HepG2 (cell line): ENCODE results near the gene MYO15A. TPM values are rescaled to one million over a fixed set of nuclear protein-coding genes. Genes with fewer than 3 reads are reported as not detected.

Experiments used
- ATAC-seq: fragments of 200-7000 bp; cut with Tn5 transposase; 3 replicates; pipeline ENCODE4 v1.9.1; 2020; ENCODE audit warnings: mild to moderate bottlenecking, moderate library complexity
- BruUV-seq: library from RNA; stranded (reverse); fragments of 400-500 nt; replicated peaks from 2 replicates; lab custom pipeline; 2021; lab: Mats Ljungman, UMichigan
- CTCF ChIA-PET: fragments of 300-600 bp; formaldehyde crosslinking; extraction: SDS; loops from one replicate; lab custom pipeline; 2021; ENCODE audit warnings: low total read pairs, inconsistent platforms, low intra/inter-chr PET ratio; lab: Yijun Ruan, JAX
- POLR2A ChIA-PET: fragments of 350-600 bp; sonication (Branson Sonifier 250); formaldehyde crosslinking; loops from one replicate; lab custom pipeline; 2020; ENCODE audit warnings: antibody characterized with exemption, inconsistent platforms; lab: Yijun Ruan, JAX
- DNase-seq: peaks from one replicate; pipeline ENCODE4 v3.0.0-alpha.2; 2015; ENCODE audit warnings: low spot score
- FAIRE-seq: peaks from 3 replicates; lab custom pipeline; 2011; peaks lifted over from hg19 to GRCh38; lab: Jason Lieb, UNC
- H2AFZ ChIP-seq: one replicate; pipeline ENCODE4 v1.6.1; 2011; ENCODE audit warnings: low read length, inconsistent platforms
- H3K27ac ChIP-seq: fragments of 300-600 bp; 3 replicates; pipeline ENCODE4 v1.8.0; 2011; ENCODE audit warnings: mixed run types, mild to moderate bottlenecking, mixed read lengths, low read length, inconsistent platforms; ENCODE audit not compliant: insufficient read depth; ENCODE audit errors: extremely low read length
- H3K27me3 ChIP-seq, 2 experiments: fragments of 200-600 bp in 1 of 2; 2 replicates in 1 of 2; 3 replicates in 1 of 2; pipeline versions ENCODE4 v1.6.0 to v1.8.0; 2011; ENCODE audit warnings: low read length in 2 of 2, mild to moderate bottlenecking in 2 of 2, moderate library complexity in 2 of 2, inconsistent platforms in 1 of 2; ENCODE audit not compliant: insufficient read depth in 2 of 2, control insufficient read depth in 1 of 2
- H3K36me3 ChIP-seq, 2 experiments: fragments of 200-600 bp in 1 of 2; replicated peaks in 1 of 2; 2 replicates in 1 of 2; 3 replicates in 1 of 2; pipeline versions ENCODE4 v1.5.1 to v1.8.0; 2011; ENCODE audit warnings: low read length in 2 of 2, inconsistent platforms in 1 of 2; ENCODE audit not compliant: insufficient read depth in 2 of 2, control insufficient read depth in 1 of 2
- H3K4me1 ChIP-seq: 2 replicates; pipeline ENCODE4 v1.5.1; 2012; ENCODE audit warnings: low read length, inconsistent platforms; ENCODE audit not compliant: insufficient read depth
- H3K4me2 ChIP-seq: 2 replicates; pipeline ENCODE4 v1.6.0; 2011; ENCODE audit warnings: low read depth, low read length, inconsistent platforms
- H3K4me3 ChIP-seq, 3 experiments: fragments of 200-600 bp in 1 of 3; sonication (generic), shearing (Covaris generic) in 1 of 3; replicated peaks in 1 of 3; 2 replicates each; pipeline ENCODE4 v1.5.1; 2011 to 2016; ENCODE audit warnings: low read length in 3 of 3, inconsistent platforms in 2 of 3, low read depth in 2 of 3, mild to moderate bottlenecking in 2 of 3, control low read depth in 1 of 3, mixed read lengths in 1 of 3; ENCODE audit not compliant: insufficient read depth in 1 of 3
- H3K79me2 ChIP-seq: one replicate; pipeline ENCODE4 v1.6.1; 2011; ENCODE audit warnings: low read length, inconsistent platforms; ENCODE audit not compliant: insufficient read depth
- H3K9ac ChIP-seq: 2 replicates; pipeline ENCODE4 v1.6.0; 2011; ENCODE audit warnings: mild to moderate bottlenecking, low read depth, low read length, inconsistent platforms; ENCODE audit not compliant: insufficient read depth
- H3K9me3 ChIP-seq: 2 replicates; pipeline ENCODE4 v1.5.1; 2012; ENCODE audit warnings: mild to moderate bottlenecking, low read length
- H4K20me1 ChIP-seq: 2 replicates; pipeline ENCODE4 v1.6.0; 2011; ENCODE audit warnings: inconsistent platforms, mild to moderate bottlenecking, low read length, moderate library complexity; ENCODE audit not compliant: insufficient read depth
- ATF3 ChIP-seq: sonication (generic); formaldehyde crosslinking; IDR thresholded peaks from 2 replicates; pipeline ENCODE4 v1.4.0; 2020; ENCODE audit warnings: missing genetic modification reagents
- CTCF ChIP-seq: sonication (generic); formaldehyde crosslinking; IDR thresholded peaks from 2 replicates; pipeline ENCODE4 v1.5.0; 2020; ENCODE audit warnings: mild to moderate bottlenecking, missing genetic modification reagents, moderate library complexity
- DPF2 ChIP-seq: sonication (generic); formaldehyde crosslinking; IDR thresholded peaks from 2 replicates; pipeline ENCODE4 v1.4.0; 2020; ENCODE audit warnings: mild to moderate bottlenecking, low read depth, missing genetic modification reagents, borderline replicate concordance
- KDM2A ChIP-seq: sonication (generic); formaldehyde crosslinking; IDR thresholded peaks from 2 replicates; pipeline ENCODE4 v1.4.0; 2020; ENCODE audit warnings: low read depth, missing genetic modification reagents, borderline replicate concordance
- NR2F1 ChIP-seq, 2 experiments: fragments of 450-650 bp in 1 of 2; formaldehyde crosslinking in 1 of 2; IDR thresholded peaks; 2 replicates each; pipeline versions ENCODE4 v1.5.0 to v1.6.1; 2016 to 2020; ENCODE audit warnings: mild to moderate bottlenecking in 1 of 2, missing compliant biosample characterization in 1 of 2, missing genetic modification reagents in 1 of 2, moderate library complexity in 1 of 2
- NR2F6 ChIP-seq, 2 experiments: IDR thresholded peaks; 2 replicates each; pipeline ENCODE4 v1.6.1; 2016; ENCODE audit warnings: antibody characterized with exemption in 1 of 2, mild to moderate bottlenecking in 1 of 2
- POLR2AphosphoS2 ChIP-seq: IDR thresholded peaks from 2 replicates; pipeline ENCODE4 v1.6.1; 2011; ENCODE audit warnings: low read depth, low read length, improper control_type of control experiment
- RAD21 ChIP-seq: fragments of 450-650 bp; formaldehyde crosslinking; IDR thresholded peaks from 2 replicates; pipeline ENCODE4 v1.5.0; 2020; ENCODE audit warnings: mild to moderate bottlenecking
- SALL1 ChIP-seq: sonication (generic); formaldehyde crosslinking; IDR thresholded peaks from 2 replicates; pipeline ENCODE4 v1.8.0; 2022; ENCODE audit warnings: mild to moderate bottlenecking, missing genetic modification reagents
- SMC3 ChIP-seq: IDR thresholded peaks from 2 replicates; pipeline ENCODE4 v1.6.1; 2011; ENCODE audit warnings: low read length, improper control_type of control experiment
- STAG1 ChIP-seq: sonication (generic); formaldehyde crosslinking; IDR thresholded peaks from 2 replicates; pipeline ENCODE4 v1.4.0; 2020; ENCODE audit warnings: missing genetic modification reagents
- TFAP4 ChIP-seq: sonication (generic); IDR thresholded peaks from 2 replicates; pipeline ENCODE4 v1.6.1; 2016; ENCODE audit warnings: low read depth, borderline replicate concordance
- THAP11 ChIP-seq: IDR thresholded peaks from 2 replicates; pipeline ENCODE4 v1.6.1; 2016; ENCODE audit warnings: missing biosample characterization, missing genetic modification reagents
- XRCC5 ChIP-seq: fragments of 200-400 bp; formaldehyde crosslinking; optimal IDR thresholded peaks from 2 replicates; pipeline ENCODE3; 2017; ENCODE audit warnings: mild to moderate bottlenecking, low read length
- ZBTB7B ChIP-seq: sonication (generic); formaldehyde crosslinking; IDR thresholded peaks from 2 replicates; pipeline ENCODE4 v1.4.0; 2020; ENCODE audit warnings: missing genetic modification reagents
- ZFP37 ChIP-seq: sonication (generic); formaldehyde crosslinking; IDR thresholded peaks from 2 replicates; pipeline ENCODE4 v1.4.0; 2020; ENCODE audit warnings: missing genetic modification reagents, borderline replicate concordance
- ZNF460 ChIP-seq: sonication (generic); formaldehyde crosslinking; IDR thresholded peaks from 2 replicates; pipeline ENCODE4 v1.5.1; 2020; ENCODE audit warnings: missing genetic modification reagents, mild to moderate bottlenecking, borderline replicate concordance
- ZNF850 ChIP-seq: sonication (generic); formaldehyde crosslinking; conservative IDR thresholded peaks from 2 replicates; pipeline ENCODE4 v1.9.0; 2021; ENCODE audit warnings: mild to moderate bottlenecking, missing genetic modification reagents
- WGBS: methylation state at CpG from one replicate; pipeline ENCODE4 v1.1.6; 2017; ENCODE audit warnings: low lambda C conversion rate; 5-methylcytosine and 5-hydroxymethylcytosine counted together
- in situ Hi-C: cut with HindIII; loops from 2 replicates; pipeline ENCODE4 v1.10.0; 2017; ENCODE audit warnings: low pct_unique_long_range_greater_than_20kb; ENCODE audit not compliant: extremely low pct_ligation_motif_present
- intact Hi-C: fragments of 100-400 bp; cut with micrococcal nuclease; formaldehyde crosslinking; loops from one replicate; pipeline ENCODE4 v1.10.0; 2022; ENCODE audit not compliant: unreplicated experiment
- polyA plus RNA-seq, 8 experiments: library from polyadenylated mRNA; depleted of rRNA in 3 of 8; stranded (reverse) in 7 of 8; unstranded in 1 of 8; fragments of >200 nt; fragmentation: Illumina TruSeq in 4 of 8; extraction: Trizol in 4 of 8; gene quantifications; 2 replicates each; pipeline versions ENCODE4 v1.2.1 to v1.2.3, GENCODE V29; 2011 to 2016; ENCODE audit warnings: low read depth in 4 of 8, missing spikeins in 1 of 8, mixed read lengths in 1 of 8; ENCODE audit not compliant: insufficient read depth in 1 of 8
- total RNA-seq, 5 experiments: library from RNA; depleted of rRNA; stranded (reverse); fragments of >200 nt; fragmentation: Illumina TruSeq; extraction: Trizol; gene quantifications; 2 replicates each; pipeline ENCODE4 v1.2.3, GENCODE V29; 2016; ENCODE audit warnings: low read depth in 1 of 5

Gene MYO15A
- total and polyA plus RNA-seq, 2 of the 13 experiments (the other 11 are each of a cell fraction or from before 2014, with no cell fraction given), result 0.07 to 0.20 TPM

- Histone ChIP-seq H3K4me1 (0 out of 2 replicates have a peak, but pooled peaks cover 8% of the 10 kb centered on the region), H2AFZ (no peak overlapping the region), H3K4me3 (no peak overlapping the region), H3K27ac (no peak overlapping the region), H3K4me2 (no peak overlapping the region)
- peak; percentile 77 for FAIRE-seq
- peak; percentile 91 for ATAC-seq
- in situ Hi-C loops, result no loop called here
- POLR2A ChIA-PET, result no interaction called here
- TF ChIP-seq SALL1 (0 out of 2 replicates have a peak, but pooled peaks have one; percentile 28), ZNF850 (CRISPR knock-in tag) (no peak), STAG1 (peak; percentile 89), TFAP4 (peak; percentile 27; the same call in 1 of the 2 replicates), XRCC5 (peak; percentile 46), CTCF (CRISPR knock-in tag) (peak; percentile 93), ZNF460 (CRISPR knock-in tag) (no peak), DPF2 (CRISPR knock-in tag) (no peak), NR2F1 (CRISPR knock-in tag; IDR thresholded peaks at IDR 0.05) (peak in 1 of 2 experiments; percentile 35; a peak in 1 of 4 replicates), ZFP37 (CRISPR knock-in tag) (no peak), KDM2A (CRISPR knock-in tag) (peak; percentile 40; the same call in 1 of the 2 replicates), THAP11 (CRISPR knock-in tag) (0 out of 2 replicates have a peak, but pooled peaks have one; percentile 19), RAD21 (CRISPR knock-in tag) (peak; percentile 81), POLR2AphosphoS2 (no peak), ATF3 (CRISPR knock-in tag) (no peak), NR2F6 (IDR thresholded peaks at IDR 0.05) (no peak), NR2F6 (CRISPR knock-in tag; IDR thresholded peaks at IDR 0.05) (peak; percentile 43; the same call in 1 of the 2 replicates), ZBTB7B (CRISPR knock-in tag) (peak; percentile 27; the same call in 1 of the 2 replicates), SMC3 (peak; percentile 61; the same call in 1 of the 2 replicates)
- TF ChIP-seq, all 625 proteins: peak for 12
- H4K20me1 ChIP-seq, result no peaks in the 10 kb centered on the region
- 3% methylated on average over 4 of the region's 6 CpGs for WGBS
- H3K9ac ChIP-seq, result no peak overlapping the region
- intact Hi-C loops, result no loop called here
- peaks cover 0 to 3% of the 10 kb centered on the region in 2 experiments; a peak in 1 of 5 replicates for H3K27me3 ChIP-seq
- no peaks in the 10 kb centered on the region for H3K9me3 ChIP-seq
- BruUV-seq, result no TSS peak
- H3K36me3 ChIP-seq, result no peaks in the 10 kb centered on the region
- DNase-seq, result peak; percentile 62
- CTCF ChIA-PET, result no interaction called here
- no peaks in the 10 kb centered on the region for H3K79me2 ChIP-seq
Observed at GRCh38 chr17:18217412-18218015, 109.0 kb downstream of the MYO15A start.
